ENCODE measurements around the gene ATP8B1. TPM values are rescaled to one million over a fixed set of nuclear protein-coding genes. Genes with fewer than 3 reads are reported as not detected.

Gene ATP8B1
- total RNA-seq, 2 experiments from 2014 or later = not detected

GRCh38 chr18:57801325-57801724, 1.8 kb downstream of the ATP8B1 start:
- Histone ChIP-seq H3K4me1 (ENCODE audit: insufficient read depth, low read length) (peaks cover 12% of the 10 kb centered on the region), H3K27ac (ENCODE audit: low read depth in 1 of 2, low read length in 2 of 2) (no peak overlapping the region), H3K27me3 (ENCODE audit: control insufficient read depth in 1 of 2, insufficient read depth in 2 of 2, low read length in 2 of 2) (peaks cover 43 to 57% of the 10 kb centered on the region in 2 experiments), H3K4me3 (ENCODE audit: low read length) (no peak overlapping the region), H3K36me3 (ENCODE audit: insufficient read depth, low read length) (no peaks in the 10 kb centered on the region), H3K9me3 (ENCODE audit: control insufficient read depth in 1 of 2, insufficient read depth in 1 of 2, low read length in 2 of 2) (peaks cover 0 to 27% of the 10 kb centered on the region in 2 experiments)
- Mint-ChIP-seq H3K9me3 (no peaks in the 10 kb centered on the region), H3K27ac (no peak overlapping the region), H3K4me3 (peak overlapping the region; percentile 7), H3K36me3 (ENCODE audit: low read depth) (no peaks in the 10 kb centered on the region), H3K4me1 (ENCODE audit: low read depth) (no peaks in the 10 kb centered on the region), H3K27me3 (peaks cover 54% of the 10 kb centered on the region)
- POLR2A ChIA-PET = no interaction called here
- TF ChIP-seq, protein P1, sequence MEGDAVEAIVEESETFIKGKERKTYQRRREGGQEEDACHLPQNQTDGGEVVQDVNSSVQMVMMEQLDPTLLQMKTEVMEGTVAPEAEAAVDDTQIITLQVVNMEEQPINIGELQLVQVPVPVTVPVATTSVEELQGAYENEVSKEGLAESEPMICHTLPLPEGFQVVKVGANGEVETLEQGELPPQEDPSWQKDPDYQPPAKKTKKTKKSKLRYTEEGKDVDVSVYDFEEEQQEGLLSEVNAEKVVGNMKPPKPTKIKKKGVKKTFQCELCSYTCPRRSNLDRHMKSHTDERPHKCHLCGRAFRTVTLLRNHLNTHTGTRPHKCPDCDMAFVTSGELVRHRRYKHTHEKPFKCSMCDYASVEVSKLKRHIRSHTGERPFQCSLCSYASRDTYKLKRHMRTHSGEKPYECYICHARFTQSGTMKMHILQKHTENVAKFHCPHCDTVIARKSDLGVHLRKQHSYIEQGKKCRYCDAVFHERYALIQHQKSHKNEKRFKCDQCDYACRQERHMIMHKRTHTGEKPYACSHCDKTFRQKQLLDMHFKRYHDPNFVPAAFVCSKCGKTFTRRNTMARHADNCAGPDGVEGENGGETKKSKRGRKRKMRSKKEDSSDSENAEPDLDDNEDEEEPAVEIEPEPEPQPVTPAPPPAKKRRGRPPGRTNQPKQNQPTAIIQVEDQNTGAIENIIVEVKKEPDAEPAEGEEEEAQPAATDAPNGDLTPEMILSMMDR (IDR thresholded peaks at IDR 0.05) = no peak
- CTCF ChIA-PET = no interaction called here
- DNase-seq = no peak
- no peak for ATAC-seq (ENCODE audit: poor library complexity)
- intact Hi-C loops (cut with DNase I, micrococcal nuclease) = no loop called here

- no peak for ATAC-seq (ENCODE audit: poor library complexity)
- H3K27ac ChIP-seq (ENCODE audit: low read depth in 1 of 2, low read length in 2 of 2) = no peak overlapping the region
- peaks cover 26 to 47% of the 10 kb centered on the region in 2 experiments for H3K27me3 ChIP-seq (ENCODE audit: control insufficient read depth in 1 of 2, insufficient read depth in 2 of 2, low read length in 2 of 2)
- intact Hi-C loops (cut with DNase I, micrococcal nuclease) = no loop called here
- ChIA-PET CTCF (no interaction called here), POLR2A (no interaction called here)
- H3K27ac Mint-ChIP-seq = no peak overlapping the region
- peaks cover 5 to 27% of the 10 kb centered on the region in 2 experiments for H3K9me3 ChIP-seq (ENCODE audit: control insufficient read depth in 1 of 2, insufficient read depth in 1 of 2, low read length in 2 of 2)
- TF ChIP-seq, protein P1 (IDR thresholded peaks at IDR 0.05) = no peak
- no peak overlapping the region for H3K4me3 Mint-ChIP-seq
- peaks cover 12% of the 10 kb centered on the region for H3K4me1 ChIP-seq (ENCODE audit: insufficient read depth, low read length)
- DNase-seq = no peak
- H3K4me3 ChIP-seq (ENCODE audit: low read length) = no peak overlapping the region
- H3K36me3 Mint-ChIP-seq (ENCODE audit: low read depth) = no peaks in the 10 kb centered on the region
- no peaks in the 10 kb centered on the region for H3K9me3 Mint-ChIP-seq
- no peaks in the 10 kb centered on the region for H3K4me1 Mint-ChIP-seq (ENCODE audit: low read depth)
- peaks cover 44% of the 10 kb centered on the region for H3K27me3 Mint-ChIP-seq
- H3K36me3 ChIP-seq (ENCODE audit: insufficient read depth, low read length) = no peaks in the 10 kb centered on the region
These were observed 4.3 kb downstream of the ATP8B1 start for GRCh38 chr18:57798713-57799373.

GRCh38 chr18:57797209-57797651, 5.9 kb downstream of the ATP8B1 start:
- no peak overlapping the region for H3K27ac Mint-ChIP-seq
- H3K4me1 Mint-ChIP-seq (ENCODE audit: low read depth) = no peaks in the 10 kb centered on the region
- no peaks in the 10 kb centered on the region for H3K9me3 Mint-ChIP-seq
- no peak overlapping the region for H3K27ac ChIP-seq (ENCODE audit: low read depth in 1 of 2, low read length in 2 of 2)
- TF ChIP-seq, protein P1 (IDR thresholded peaks at IDR 0.05) = no peak
- ATAC-seq (ENCODE audit: poor library complexity) (no peak), DNase-seq (no peak)
- H3K36me3 ChIP-seq (ENCODE audit: insufficient read depth, low read length) = no peaks in the 10 kb centered on the region
- CTCF ChIA-PET = no interaction called here
- H3K9me3 ChIP-seq (ENCODE audit: control insufficient read depth in 1 of 2, insufficient read depth in 1 of 2, low read length in 2 of 2) = peaks cover 5 to 14% of the 10 kb centered on the region in 2 experiments
- no peaks in the 10 kb centered on the region for H3K36me3 Mint-ChIP-seq (ENCODE audit: low read depth)
- H3K4me1 ChIP-seq (ENCODE audit: insufficient read depth, low read length) = peaks cover 7% of the 10 kb centered on the region
- no peak overlapping the region for H3K4me3 ChIP-seq (ENCODE audit: low read length)
- intact Hi-C loops (cut with DNase I, micrococcal nuclease) = no loop called here
- peaks cover 17 to 32% of the 10 kb centered on the region in 2 experiments for H3K27me3 ChIP-seq (ENCODE audit: control insufficient read depth in 1 of 2, insufficient read depth in 2 of 2, low read length in 2 of 2)
- H3K4me3 Mint-ChIP-seq = no peak overlapping the region
- peaks cover 50% of the 10 kb centered on the region for H3K27me3 Mint-ChIP-seq
- POLR2A ChIA-PET = no interaction called here
